Astrocyte of the cerebellum (primary cell): ENCODE data around the gene STXBP6.
"Not testable (repeated sequence)": the region's sequence is repeated elsewhere in the genome, so short reads cannot be mapped to it uniquely, and the experiment has no call there.

Experiments used
- DNase-seq: peaks from one replicate; pipeline ENCODE4 v3.0.0-alpha.2; 2011; ENCODE audit warnings: low read depth
- H3K4me3 ChIP-seq: 2 replicates; pipeline ENCODE4 v1.5.1; 2011; ENCODE audit warnings: mild to moderate bottlenecking, low read depth, low read length, moderate library complexity
- in situ Hi-C: cut with HindIII; loops from 2 replicates; pipeline ENCODE4 v1.10.0; 2017; ENCODE audit warnings: low sequenced_read_pairs
- TF ChIP-seq, protein P1 (sequence below): IDR thresholded peaks from 2 replicates; pipeline ENCODE4 v1.5.1; 2012; ENCODE audit warnings: low read length, low read depth, moderate library complexity, mild to moderate bottlenecking; ENCODE audit errors: missing control alignments

STXBP6 gene

DNA sequence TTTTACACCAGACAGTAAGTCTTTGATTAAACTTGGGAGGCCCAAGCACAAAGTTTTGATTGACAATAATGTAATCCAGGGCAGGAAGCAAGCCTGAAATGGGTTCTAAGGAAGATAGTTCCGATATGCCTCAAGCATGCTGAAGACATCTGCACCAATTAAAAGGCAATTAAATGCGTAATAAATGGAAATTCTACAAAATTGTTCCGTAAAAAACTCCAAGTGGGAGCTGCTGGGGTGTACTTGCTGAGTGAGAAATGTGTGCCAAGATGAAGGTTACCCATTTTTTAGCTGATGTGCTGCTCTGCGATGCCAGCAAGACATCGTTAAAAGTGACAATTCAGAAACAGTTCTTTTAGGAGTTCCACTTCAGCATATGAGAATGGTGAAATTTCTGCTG is 269.7 kb downstream of the STXBP6 start:
- in situ Hi-C loops, result no loop called here
- TF ChIP-seq, protein P1, sequence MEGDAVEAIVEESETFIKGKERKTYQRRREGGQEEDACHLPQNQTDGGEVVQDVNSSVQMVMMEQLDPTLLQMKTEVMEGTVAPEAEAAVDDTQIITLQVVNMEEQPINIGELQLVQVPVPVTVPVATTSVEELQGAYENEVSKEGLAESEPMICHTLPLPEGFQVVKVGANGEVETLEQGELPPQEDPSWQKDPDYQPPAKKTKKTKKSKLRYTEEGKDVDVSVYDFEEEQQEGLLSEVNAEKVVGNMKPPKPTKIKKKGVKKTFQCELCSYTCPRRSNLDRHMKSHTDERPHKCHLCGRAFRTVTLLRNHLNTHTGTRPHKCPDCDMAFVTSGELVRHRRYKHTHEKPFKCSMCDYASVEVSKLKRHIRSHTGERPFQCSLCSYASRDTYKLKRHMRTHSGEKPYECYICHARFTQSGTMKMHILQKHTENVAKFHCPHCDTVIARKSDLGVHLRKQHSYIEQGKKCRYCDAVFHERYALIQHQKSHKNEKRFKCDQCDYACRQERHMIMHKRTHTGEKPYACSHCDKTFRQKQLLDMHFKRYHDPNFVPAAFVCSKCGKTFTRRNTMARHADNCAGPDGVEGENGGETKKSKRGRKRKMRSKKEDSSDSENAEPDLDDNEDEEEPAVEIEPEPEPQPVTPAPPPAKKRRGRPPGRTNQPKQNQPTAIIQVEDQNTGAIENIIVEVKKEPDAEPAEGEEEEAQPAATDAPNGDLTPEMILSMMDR, result no peak
- no peak overlapping the region for H3K4me3 ChIP-seq
- no peak for DNase-seq

- no peak for DNase-seq
- TF ChIP-seq, protein P1, result no peak
- H3K4me3 ChIP-seq, result no peak overlapping the region
- in situ Hi-C loops, result no loop called here
Observed at GRCh38 chr14:24777678-24778077, 272.3 kb downstream of the STXBP6 start.

DNA sequence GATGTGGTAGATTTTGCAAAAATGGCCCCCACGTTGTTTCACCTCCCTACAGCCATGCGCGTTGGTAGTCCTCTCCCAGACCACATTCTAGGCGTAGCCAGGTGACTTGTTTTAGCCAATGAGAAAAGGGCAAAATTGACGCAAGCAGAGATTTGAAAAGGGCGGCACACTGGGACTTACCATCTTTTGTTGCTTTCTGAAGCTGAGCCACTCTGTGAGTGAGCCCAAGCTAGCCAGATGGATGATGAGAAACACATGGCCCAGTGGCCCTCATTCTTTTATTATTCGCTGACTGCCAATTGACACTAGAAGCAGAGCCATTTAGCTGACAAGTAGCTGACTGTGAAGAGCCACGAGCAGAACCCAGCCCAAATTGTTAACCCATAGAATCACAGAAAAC is 274.0 kb downstream of the STXBP6 start:
- DNase-seq, result no peak
- TF ChIP-seq, protein P1, result no peak
- in situ Hi-C loops, result no loop called here
- H3K4me3 ChIP-seq, result no peak overlapping the region

DNA sequence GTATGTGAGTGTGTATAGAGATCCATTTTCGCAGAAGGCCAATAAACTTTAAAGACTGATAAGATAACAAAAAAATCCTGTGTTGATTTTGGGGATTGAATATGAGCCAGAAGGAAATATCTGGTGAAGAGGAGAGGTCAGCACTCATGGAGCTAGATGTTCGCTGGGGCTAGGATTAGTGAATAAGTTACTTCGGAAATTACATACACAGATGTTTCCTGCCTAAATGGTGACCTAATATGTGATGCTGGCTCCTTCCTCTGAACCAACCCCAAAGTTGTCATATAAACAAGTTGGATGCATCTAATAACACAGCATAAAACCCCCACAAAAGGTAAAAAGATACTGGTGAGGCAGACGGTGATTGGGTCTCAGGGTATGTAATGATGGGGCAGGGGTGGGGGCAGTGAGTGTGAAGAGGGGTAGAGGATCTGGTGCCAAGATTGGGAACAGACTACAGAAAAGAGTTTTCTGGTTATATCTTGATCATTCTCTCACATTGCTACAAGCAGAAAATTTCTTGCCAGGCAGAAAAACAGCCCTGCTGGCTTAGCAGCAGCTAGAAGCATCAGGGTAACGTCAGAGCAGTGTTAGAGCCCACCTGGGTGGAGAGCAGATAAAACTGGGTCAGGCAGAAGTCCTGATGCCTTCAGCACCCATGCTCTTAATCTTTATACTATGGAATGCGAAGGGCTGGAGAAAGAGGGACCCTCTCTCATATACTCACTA is 275.6 kb downstream of the STXBP6 start:
- no peak overlapping the region for H3K4me3 ChIP-seq
- in situ Hi-C loops, result no loop called here
- DNase-seq, result no peak
- TF ChIP-seq, protein P1, result no peak

DNA sequence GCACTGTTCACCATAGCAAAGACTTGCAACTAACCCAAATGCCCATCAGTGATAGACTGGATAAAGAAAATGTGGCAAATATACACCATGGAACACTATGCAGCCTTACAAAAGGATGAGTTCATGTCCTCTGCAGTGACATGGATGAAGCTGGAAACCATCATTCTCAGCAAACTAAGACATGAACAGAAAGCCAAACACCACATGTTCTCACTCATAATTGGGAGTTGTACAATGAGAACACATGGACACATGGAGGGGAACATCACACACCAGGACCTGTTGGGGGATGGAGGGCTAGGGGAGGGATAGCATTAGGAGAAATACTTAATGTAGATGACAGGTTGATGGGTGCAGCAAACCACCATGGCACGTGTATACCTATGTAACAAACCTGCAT is 276.4 kb downstream of the STXBP6 start:
- DNase-seq, in situ Hi-C loops, H3K4me3 ChIP-seq: not testable (repeated sequence)

GRCh38 chr14:24766434-24766833 is 283.5 kb downstream of the STXBP6 start:
- TF ChIP-seq, protein P1, result no peak
- in situ Hi-C loops, result no loop called here
- no peak overlapping the region for H3K4me3 ChIP-seq
- no peak for DNase-seq

DNA sequence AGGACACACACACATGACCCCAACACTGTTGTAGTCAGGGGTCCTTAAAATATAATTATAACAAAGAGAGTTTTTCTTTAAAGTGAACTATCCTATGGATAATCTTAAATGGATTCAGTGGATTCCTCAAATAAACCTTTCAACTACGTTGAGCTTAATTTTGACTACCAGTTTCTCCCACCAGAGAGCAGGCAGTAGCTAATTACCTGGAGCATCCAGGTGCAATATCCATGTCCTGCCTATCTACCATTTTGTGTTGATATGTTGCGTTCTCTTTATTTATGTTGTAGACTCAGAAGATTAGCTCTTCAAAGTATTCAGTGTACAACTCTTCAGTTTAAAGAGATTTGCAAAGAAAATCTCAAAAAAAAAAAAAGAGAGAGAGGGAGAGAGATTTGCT is 288.8 kb downstream of the STXBP6 start:
- TF ChIP-seq, protein P1, result no peak
- no peak overlapping the region for H3K4me3 ChIP-seq
- in situ Hi-C loops, result no loop called here
- DNase-seq, result no peak
